TTC549 (cell line): ENCODE measurements around the gene SCUBE1.

Experiments used
- FAIRE-seq: peaks from 2 replicates; lab custom pipeline; 2012; peaks lifted over from hg19 to GRCh38; lab: Jason Lieb, UNC

SCUBE1 gene

DNA sequence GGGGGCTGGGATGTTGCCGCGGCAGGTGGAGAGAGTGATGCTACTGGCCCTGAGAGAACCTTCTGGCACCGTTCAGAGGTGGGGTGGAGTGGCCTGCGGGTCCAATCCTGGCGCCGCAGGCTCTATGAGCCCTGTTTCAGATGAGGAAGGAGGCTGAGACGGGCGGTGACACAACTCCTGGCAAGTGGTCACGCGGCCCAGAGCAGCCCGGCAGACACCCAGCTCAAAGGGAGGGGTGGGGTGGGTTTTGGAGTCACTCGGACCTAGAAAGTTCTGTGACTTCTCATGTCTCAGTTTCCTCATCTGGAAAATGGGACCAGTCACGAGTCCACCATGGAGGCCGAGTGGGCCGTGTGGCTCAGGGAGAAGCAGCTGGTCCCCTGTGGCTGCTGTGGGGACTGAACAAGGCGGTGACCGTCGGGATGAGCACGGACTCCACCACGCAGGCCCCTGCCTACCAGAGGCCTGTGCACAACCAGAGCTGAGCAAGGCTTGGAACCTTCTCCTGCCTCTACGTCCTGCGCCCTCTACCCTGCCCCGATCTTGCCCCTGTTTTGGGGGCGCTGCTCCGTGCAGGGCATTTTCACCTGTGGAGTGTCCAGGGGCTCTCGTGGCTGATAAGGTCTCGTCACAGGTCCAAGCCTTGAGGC, 188.2 kb downstream of the SCUBE1 start:
- no peak for FAIRE-seq

DNA sequence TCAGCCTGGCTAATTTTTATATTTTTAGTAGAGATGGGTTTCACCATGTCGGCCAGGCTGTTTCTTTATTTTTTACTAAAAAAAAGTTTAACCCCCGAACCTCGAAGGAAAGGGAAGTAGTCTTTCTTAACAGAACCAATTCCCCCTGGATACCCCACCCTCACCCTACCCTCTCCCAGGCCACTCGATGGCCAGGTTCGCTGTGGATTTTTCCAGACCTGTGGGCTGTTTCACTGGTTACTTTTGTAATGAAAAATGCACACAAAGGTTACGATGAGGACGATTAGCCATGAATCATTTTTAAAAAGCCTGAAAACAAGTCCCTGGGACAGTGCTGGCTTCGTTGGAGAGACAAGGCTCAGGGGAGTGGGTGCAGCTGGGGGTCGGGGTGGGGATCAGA, 189.3 kb downstream of the SCUBE1 start:
- FAIRE-seq: no peak

DNA sequence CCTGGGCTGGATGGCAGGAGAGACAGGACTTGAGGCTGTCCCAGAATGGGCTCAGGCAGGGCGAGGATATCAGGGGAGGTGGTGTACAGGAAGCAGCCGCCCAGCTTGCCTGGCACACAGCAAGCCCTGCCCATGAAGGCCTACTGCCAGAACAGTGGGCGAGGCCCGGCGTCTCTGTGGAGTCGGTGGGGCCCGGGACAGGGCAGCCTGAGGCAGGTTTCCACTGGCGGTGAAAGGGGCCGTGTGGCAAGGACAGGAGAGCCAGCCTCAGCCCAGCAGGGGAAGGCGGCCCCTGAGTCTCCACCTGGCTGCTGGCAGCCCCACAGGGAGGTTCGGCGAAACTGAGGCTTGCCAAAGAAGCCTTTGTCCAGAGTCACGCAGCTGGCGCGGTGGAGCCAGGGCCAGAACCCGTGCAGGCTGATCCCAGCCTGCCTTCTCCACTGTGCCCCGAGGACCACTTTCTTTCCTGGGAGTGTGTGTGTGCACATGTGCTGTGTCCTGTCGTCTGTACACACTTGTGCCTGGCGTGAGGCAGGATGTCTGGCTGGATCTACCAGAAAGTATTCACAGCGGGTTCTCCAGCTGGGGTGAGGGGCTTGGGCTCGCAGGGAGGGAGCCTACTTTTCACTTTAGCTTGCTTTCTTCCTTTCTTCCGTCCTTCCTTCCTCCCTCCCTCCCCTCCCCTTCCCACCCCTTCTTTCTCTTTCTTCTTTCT, 190.7 kb downstream of the SCUBE1 start:
- FAIRE-seq: no peak

DNA sequence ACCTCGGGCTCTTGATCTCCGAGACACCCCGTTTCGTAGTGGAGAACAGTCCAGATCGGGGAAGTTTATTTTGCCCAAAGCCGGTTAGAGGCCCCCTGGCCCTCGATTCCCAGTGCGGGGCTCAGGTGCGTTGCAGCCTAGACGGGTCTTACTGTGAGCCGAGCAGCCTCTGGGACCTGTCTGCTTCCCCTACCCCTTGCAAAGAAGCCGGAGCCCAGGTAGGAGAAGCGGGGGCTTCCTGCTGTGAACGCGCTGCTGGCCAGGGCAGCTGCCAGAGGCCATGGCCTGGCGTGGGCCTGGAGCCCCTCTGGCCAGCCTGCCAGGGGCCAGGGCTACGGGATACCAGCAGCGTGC, 191.2 kb downstream of the SCUBE1 start:
- no peak for FAIRE-seq

DNA sequence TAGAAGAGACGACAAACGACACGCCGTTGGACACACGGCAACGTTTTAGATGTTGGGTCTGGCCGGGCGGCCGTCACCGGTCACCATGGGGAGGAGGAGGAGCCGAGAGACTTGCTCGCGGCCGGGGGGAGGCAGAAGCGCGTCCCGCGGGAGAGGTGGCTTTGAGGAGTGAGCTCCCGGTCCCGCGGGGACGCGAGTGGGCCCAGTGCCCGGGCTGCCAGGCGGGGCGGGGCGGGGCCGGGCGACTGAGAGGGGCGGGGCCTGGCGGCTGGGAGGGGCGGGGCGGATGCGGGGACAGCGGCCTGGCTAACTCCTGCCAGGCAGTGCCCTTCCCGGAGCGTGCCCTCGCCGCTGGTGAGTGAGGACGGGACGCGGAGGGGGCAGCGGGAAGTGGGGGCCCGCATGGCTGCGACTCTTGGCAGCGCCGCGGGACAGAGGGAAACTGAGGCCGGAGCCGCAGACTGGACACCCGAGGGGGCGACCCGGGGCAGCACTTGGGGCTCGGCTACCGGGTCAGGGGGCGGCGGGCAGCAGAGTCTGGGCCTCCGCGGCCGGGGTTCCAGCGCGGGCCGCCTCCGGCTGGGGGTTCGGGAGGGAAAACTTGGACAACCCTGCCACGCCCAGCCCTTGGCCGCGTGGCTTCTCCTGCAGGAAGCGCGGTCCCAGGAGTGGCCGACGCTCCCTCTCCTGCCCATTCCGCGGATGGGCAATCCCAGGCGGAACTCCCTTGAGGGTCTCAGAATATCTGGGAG, 191.7 kb downstream of the SCUBE1 start, which contains the start of gene TSPO:
Gene TSPO, plus strand, starts transcription at position 309 of the 752 bp plus-strand sequence. CDS start 7,680 bp downstream, outside the sequence.
- FAIRE-seq: no peak

DNA sequence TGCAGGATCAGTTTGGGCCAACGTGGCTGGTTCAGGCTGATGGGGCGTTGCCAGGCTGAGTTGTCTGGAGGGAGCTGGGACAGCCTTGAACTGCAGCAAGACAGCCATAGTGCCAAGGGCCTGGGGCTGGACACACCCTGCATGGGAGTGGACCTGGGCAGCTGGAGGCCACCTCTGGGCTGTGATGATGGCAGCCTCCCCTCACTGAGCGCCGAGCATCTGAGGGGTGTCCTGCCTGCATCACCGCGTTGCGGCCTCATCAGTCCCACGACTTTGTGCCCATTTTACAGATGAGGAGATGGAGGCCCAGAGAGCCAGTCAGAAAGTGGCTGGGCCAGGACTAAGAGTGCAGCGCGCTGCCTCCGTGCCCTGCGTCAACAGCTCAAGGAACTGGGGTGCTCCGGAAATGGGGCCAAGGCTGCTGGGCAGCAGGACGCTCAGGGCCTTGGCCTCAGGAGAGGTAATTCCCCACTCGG, 192.4 kb downstream of the SCUBE1 start:
- no peak for FAIRE-seq

DNA sequence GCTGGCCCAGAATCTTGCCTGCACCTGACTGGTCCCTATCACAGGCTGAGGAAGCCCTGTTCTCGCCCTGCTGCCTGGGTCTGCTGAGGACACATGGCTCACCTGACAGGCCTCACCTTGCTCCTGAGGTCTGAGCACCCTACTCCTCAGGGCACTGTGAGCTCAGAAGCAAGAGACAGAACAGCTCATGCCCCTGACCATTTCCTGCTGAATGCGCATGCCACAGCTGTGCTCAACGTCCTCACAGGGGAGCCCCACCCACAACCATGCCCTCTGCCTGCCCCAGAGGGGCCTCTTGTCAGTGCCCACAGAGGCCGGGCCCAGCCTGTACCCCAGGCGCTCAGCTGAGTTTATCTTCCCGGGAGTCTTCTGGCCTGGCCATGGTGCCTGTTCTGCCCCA, 194.6 kb downstream of the SCUBE1 start:
- FAIRE-seq: no peak

DNA sequence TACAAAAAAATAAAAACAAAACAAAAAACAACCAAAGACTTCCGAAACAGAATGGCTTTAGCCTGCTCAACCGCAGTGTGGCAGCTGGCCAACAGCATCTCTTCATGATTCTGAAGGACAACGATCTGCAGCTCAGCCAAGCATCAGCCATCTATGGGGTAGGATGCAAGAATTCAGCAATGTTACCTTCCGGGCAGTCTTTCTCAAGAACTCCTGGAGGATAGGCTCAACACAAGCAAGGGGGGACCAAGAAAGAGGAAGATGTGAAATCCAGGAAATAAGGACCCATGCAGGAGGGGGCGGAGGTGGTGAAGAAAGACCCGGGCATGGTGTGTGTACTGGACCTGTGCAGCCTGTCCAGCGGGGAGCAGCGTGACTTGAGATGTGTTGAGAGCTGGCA, 195.4 kb downstream of the SCUBE1 start:
- FAIRE-seq: no peak
